CD4-positive, alpha-beta T cell treated with Interleukin-2 at 100 ng/mL for 4 hours (primary cell): Measurements from ENCODE around the gene KCNA2.

Source experiments
- DNase-seq: peaks from one replicate; pipeline ENCODE4 v3.0.0-alpha.2; 2020; ENCODE audit warnings: low spot score

Gene KCNA2

DNA sequence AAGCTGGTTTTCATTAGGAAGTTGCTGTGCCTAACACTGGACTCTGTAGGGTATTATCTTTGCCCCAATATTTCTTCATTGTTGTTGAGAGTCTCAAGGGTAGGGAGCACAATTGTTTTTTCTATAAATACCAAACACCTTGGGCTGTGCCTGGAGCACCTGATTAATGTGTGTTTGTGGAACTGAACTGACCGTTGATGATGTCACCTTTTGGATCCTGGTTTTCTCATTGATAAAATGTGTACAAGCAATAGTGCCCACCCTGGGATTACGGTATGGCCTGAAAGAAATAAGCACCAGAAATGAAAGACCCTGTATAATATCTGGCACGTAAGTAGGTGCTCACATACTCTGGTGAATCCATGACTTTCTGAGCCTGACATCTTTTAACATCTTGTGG lies 39.3 kb downstream of the KCNA2 start:
- DNase-seq, result no peak

DNA sequence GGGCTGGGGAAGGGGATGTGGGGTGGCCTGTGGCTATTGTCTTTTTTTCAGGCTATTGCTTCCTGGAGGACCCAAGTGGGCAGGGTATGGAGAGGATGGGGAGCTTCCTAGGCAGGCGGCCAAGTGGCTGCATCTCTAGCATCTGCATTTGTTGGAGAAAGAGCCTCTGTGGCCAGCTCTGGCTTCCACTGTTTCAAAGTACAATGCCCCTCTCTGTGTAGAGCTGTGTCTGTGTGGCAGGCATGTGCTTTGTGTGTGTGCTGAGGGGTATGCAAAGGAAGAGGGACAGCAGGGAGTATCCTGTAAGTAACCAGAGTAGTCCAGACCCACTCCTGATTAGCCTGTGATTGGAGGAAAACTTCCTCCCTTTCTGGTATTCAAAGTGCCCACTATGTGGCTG lies 40.6 kb downstream of the KCNA2 start:
- no peak for DNase-seq

DNA sequence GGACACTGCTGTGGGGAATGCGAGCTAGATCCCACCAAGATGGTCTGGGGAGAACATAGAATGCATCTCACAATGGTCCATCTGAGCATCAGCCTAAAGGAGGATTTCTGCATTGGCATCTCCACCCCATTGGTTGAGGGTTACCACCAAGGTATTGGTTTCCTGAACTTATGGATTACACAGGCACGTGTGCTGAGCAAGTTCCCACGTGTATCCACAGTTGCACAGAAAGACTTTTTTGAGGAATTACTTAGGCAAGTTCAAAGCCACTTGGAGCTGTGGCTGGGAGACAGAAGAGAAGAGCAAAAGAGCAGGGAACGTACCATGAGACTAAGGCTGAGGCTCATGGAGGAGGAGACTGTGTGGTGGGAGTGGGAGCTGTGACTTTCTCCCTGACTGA lies 43.1 kb downstream of the KCNA2 start:
- no peak for DNase-seq

DNA sequence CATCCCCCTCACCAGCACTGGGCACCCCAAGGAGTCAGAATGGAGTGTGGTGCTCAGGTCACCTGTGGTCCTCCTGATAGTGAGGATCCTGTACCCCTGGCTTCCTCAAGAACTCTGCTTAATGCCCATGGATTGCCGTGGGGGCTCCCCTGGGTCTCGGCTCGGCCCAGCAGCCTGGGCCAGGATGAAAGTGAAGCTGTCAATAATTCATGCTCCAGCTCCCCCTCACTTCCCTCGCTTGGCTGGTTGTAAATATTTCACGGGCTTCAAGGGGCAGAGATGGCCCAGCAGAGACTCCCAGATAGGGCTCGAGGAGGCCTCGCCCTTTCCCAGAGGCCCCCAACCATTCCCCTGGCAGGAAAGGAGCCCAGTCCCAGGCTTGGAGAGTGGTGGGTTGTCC lies 44.6 kb downstream of the KCNA2 start:
- DNase-seq, result no peak

DNA sequence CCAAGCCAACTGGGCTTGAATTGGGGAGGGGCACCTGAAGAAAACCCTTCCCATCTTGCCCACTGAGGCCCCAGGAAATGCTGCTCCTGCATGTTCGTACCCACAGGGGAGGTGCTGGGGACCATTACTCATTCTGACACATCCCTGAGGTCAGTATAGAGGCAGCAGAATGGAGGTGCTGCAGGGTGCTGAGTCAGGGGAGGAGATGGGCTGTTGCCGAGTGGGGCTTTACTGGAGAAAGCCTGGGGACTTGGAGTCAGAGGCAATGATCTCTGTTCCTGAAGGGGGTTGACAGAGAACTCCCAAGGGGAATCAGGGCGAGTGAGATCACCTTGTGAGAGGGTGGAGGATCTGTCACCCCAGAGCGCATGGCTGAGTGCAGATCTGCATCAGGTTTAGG lies 47.0 kb downstream of the KCNA2 start:
- DNase-seq, result no peak

DNA sequence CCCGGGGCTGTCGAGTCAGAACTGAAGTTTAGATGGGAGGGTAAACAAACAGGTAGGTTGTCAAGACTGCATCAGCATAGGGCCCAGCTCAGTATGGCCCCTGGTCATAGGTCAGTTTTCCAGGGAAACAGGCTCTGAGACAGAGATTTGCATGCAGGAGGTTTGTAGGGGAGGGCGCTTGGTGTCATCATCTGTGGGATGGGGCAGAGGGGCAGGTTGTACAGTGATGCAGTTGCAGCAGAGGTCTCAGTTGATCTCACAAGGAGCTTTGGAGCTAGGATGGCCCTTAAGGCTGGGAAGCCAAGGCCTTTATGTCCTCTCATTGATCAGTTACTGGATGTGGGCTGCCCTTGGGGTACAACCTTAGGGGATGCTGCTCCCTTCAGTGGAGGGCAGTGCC lies 48.7 kb downstream of the KCNA2 start:
- DNase-seq, result no peak

DNA sequence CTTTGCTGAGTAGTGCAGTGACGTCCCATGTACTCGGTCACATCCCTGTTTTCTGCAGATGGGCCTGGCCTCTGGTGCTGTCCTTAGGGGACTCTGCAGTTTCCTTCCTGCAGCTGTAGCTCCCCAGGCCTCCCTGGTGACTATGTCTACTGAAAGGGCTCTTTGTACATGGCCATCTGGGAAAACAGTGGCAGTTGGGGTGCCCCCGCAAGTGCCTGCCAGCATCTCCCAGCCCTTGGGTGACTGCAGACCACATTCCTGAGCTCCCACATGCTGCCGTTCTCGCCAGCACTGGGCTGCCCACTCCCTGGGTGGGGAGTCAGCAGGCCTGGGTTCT lies 49.7 kb downstream of the KCNA2 start:
- DNase-seq, result no peak

DNA sequence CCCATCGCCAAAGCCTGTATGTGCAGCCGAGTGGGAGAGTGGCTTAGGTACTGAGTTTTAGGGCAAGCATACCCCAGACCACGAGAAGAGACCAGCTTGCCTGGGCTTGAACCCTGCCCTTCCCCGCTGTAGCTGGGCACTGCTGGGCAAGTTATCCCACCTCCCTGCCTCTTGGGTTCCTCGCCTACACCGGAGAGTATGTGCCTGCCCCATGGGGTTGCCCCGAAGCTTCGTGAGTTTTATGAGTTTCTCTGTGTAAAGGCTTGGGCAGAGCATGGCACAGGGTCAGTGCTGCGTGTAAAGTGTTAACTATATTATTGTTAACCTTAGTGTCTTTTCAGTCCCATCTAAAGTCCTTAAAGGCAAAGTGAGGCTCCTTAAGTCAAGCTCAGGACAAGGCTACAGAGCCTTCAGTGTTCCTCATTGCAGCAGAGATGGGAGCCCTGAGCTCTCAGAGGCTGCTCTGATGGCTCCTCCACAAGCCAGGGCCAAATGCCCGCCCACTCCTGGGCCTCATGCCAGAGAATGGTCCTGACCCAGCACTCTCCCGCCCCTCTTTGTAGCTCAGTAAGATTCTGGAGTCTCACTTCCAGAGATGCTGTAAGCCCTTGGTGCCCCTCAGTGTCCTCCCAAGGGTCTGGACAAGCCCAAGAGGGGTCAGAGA lies 50.2 kb downstream of the KCNA2 start:
- no peak for DNase-seq

DNA sequence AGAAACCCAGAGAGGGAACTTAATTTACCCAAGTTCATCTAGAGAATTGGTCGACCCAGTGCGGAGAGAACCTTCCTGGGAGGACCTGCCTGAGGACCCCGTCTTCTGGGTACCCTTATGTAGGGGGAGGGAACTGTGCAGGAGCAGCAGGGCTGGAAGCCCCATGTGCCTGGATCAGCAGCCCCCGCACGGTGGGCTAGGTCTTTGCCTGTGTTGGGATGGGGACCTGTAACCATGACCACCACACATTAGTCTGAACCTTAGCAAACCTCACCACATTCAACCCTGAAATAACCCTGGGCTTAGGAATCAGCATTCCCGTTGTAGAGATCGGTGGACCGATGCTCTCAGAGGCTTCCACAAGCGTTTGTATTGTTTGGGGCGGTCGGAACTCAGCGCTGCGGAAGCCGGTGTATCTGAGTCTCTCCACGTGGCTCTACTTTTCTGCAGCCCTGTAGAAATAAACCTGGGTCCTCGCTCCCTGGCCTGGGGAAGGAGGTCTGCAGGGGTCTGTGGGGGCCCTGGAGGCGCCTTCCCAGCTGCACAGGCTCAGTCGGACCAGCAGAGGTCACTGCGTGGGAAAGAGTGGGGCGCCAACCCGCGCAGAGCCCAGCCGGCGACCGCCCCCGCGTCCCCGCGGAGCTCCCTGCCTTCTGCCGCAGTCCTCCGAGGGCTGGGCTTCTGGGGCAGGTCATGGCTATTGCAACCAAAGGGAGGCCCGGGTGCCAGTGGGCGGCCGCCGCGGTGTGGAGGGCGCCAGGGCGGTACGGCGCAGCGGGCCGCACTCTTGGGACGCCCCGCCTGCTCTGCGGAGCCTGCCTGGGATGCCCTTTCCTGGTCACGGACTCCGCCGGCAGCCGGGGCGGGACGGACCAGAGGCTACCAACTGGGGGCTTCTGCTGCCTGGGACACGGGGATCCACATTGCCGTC lies 51.0 kb downstream of the KCNA2 start:
- DNase-seq, result peak; percentile 50

DNA sequence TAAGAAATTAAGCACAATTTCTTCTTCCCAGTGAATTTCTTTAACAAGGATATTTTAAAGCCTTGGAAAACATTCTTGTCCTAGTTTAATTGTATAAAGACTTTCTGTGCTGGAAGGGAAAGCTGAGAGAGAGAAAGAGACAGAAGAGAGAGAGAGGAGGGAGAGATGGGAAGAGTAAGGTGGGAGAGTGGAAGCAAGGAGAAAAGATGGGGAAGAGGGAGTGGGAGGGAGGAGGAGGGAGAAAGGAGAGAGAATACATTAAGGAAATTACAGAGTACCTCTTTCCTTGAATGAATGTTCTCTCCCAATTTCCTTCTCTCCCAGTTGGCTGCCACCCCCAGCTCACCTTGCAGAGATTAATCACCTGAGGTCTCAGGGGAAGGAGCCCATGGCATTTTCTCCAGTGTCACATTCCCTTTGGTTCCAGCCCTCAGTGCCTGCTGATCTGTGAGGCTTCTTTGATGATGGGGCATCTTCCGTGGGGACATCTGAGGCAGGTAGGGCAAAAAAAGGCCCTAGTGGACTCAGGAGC lies 54.8 kb downstream of the KCNA2 start:
- no peak for DNase-seq

DNA sequence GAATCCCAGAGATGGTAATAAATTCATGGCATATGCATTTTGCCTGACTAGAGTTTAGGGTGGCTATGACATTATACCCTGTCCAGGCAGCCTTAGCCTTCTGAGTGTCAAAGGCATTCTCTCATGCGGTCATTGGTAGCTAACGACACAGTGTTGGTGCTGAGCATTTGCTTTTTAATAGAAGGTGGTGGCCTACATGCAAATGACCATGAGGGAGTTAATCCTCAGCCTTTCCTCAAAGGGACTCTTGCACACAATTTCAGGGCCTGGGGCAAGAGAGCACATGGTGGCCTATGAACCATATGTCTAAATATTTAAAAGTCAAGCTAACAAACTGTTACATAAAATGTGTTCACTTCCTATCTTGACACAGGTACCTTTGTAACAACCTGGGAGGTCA lies 56.3 kb downstream of the KCNA2 start:
- no peak for DNase-seq

DNA sequence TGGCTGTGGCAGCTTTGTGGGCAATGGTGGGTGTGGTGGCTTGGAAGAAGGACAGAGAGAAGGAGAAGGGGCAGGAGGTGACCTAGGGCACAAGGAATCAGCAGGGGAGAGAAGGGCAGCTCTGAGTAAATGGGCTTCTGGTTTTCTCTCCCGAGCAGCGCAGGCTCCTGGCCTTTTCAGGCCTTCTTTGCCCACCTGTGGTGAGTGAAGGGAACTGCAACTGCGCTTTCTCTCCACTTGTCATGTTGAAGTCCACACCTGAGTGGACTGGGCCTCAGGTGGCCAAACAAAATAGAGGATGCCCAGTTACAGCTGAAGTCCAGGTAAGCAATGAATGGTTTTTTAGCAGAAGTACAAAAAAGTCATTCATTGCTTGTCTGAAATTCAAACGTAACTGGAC lies 57.8 kb downstream of the KCNA2 start:
- no peak for DNase-seq

DNA sequence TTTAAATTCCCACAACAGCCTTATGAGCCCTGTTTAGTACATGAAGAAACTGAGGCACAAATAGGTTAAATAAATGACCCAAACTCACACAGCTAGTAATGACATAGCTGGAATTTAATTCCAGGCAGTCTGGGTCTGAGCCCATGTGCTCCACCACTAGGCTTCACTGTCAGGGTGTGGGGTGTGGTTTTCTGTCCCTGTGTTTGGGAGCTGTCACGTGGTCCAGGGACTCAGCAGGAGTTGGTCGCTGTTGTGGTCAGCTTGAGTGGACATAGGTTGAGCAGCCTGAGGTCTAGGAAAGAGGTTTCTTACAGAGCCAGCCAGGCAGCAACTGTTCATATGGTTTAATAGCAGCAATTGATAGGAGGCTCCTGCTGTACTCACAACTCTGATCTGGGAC lies 59.1 kb downstream of the KCNA2 start:
- DNase-seq, result no peak

DNA sequence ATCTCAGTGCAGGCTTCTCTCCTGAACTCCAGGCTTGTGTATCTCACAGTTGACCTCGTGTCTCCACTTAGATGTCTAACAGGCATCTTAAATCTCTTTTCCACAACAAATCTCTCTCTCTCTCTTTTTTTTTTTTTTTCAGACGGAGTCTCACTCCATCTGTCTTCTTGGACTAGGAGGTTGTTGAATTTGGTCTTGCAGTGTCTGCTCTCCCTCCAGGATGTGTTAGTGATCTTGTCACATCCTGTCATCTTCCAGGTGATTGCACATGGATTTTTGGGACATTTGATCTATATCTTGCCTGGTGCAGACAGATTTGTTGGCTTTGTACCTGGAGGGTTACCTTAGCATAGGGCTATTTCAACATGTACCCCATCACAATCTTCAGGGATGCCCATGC lies 60.7 kb downstream of the KCNA2 start:
- no peak for DNase-seq

DNA sequence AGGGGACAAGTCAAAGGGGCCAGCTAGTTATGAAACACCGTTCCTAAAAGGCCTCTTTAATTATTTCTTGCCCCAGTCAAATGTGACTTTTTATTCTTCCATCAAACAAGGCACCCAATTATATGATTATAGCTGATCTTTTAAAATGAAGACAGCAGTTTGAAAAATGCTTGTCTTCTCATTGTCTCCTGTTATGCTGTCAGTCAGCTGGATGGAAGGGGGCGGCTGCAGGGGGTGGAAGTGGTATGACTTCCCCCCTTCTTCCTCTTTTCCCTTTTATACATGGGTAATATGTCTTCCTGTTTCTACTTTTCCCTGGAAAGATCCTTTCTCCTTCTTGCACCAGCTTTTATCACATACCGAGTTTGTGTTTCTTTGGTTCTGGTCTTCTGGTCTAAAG lies 61.4 kb downstream of the KCNA2 start:
- DNase-seq, result no peak
